Amniotic epithelial cell (primary cell): Measurements from ENCODE around the gene CD44.

Experiments used
- DNase-seq: peaks from one replicate; pipeline ENCODE4 v3.0.0-alpha.2; 2010; ENCODE audit warnings: low read depth

Gene CD44

GRCh38 chr11:35139722-35140282 is 831 bp downstream of the CD44 start:
- DNase-seq: no peak

GRCh38 chr11:35141071-35141470 is 2.1 kb downstream of the CD44 start:
- no peak for DNase-seq

GRCh38 chr11:35141571-35141971 is 2.6 kb downstream of the CD44 start:
- DNase-seq: no peak

- peak; percentile 57 for DNase-seq
Observed at GRCh38 chr11:35142481-35143075, 3.6 kb downstream of the CD44 start.

GRCh38 chr11:35143297-35144135 is 4.5 kb downstream of the CD44 start:
- no peak for DNase-seq

GRCh38 chr11:35144136-35144741 is 5.3 kb downstream of the CD44 start:
- DNase-seq: peak; percentile 65

GRCh38 chr11:35144806-35145205 is 5.8 kb downstream of the CD44 start:
- peak; percentile 55 for DNase-seq

- DNase-seq: no peak
Observed at GRCh38 chr11:35145271-35145670, 6.3 kb downstream of the CD44 start.

- no peak for DNase-seq
Observed at GRCh38 chr11:35146074-35146521, 7.1 kb downstream of the CD44 start.

- DNase-seq: no peak
Observed at GRCh38 chr11:35146711-35147110, 7.7 kb downstream of the CD44 start.

GRCh38 chr11:35147235-35147634 is 8.3 kb downstream of the CD44 start:
- DNase-seq: no peak

GRCh38 chr11:35148163-35148837 is 9.3 kb downstream of the CD44 start:
- DNase-seq: no peak

- DNase-seq: no peak
Observed at GRCh38 chr11:35150454-35150853, 11.5 kb downstream of the CD44 start.

GRCh38 chr11:35151241-35151640 is 12.3 kb downstream of the CD44 start:
- no peak for DNase-seq

GRCh38 chr11:35151683-35152280 is 12.8 kb downstream of the CD44 start:
- DNase-seq: no peak

- DNase-seq: no peak
Observed at GRCh38 chr11:35152575-35152974, 13.6 kb downstream of the CD44 start.

- no peak for DNase-seq
Observed at GRCh38 chr11:35153280-35153679, 14.3 kb downstream of the CD44 start.

GRCh38 chr11:35154952-35155351 is 16.0 kb downstream of the CD44 start:
- no peak for DNase-seq

- DNase-seq: no peak
Observed at GRCh38 chr11:35155677-35156076, 16.7 kb downstream of the CD44 start.

GRCh38 chr11:35157814-35158700 is 19.1 kb downstream of the CD44 start:
- DNase-seq: no peak
